BE2C (cell line): ENCODE data around the gene CPEB4.

Experiments used
- DNase-seq: peaks from one replicate; pipeline ENCODE4 v3.0.0-alpha.2; 2020
- H3K27me3 ChIP-seq: fragments of 250-450 bp; sonication (Bioruptor Pico); 2 replicates; pipeline ENCODE4 v1.5.1; 2020; ENCODE audit warnings: mild to moderate bottlenecking
- H3K36me3 ChIP-seq: fragments of 250-450 bp; sonication (Bioruptor Pico); 2 replicates; pipeline ENCODE4 v1.5.1; 2020; ENCODE audit warnings: mild to moderate bottlenecking
- H3K4me1 ChIP-seq: fragments of 250-450 bp; sonication (Bioruptor Pico); 2 replicates; pipeline ENCODE4 v1.5.1; 2020
- H3K4me3 ChIP-seq: 2 replicates; pipeline ENCODE4 v1.5.1; 2011; ENCODE audit warnings: low read depth, low read length
- H3K9me3 ChIP-seq: fragments of 250-450 bp; sonication (Bioruptor Pico); 2 replicates; pipeline ENCODE4 v1.5.1; 2020
- TF ChIP-seq, protein P1 (sequence below): IDR thresholded peaks from 2 replicates; pipeline ENCODE4 v1.5.1; 2012; ENCODE audit warnings: mild to moderate bottlenecking, low read depth, low read length

The CPEB4 gene

DNA sequence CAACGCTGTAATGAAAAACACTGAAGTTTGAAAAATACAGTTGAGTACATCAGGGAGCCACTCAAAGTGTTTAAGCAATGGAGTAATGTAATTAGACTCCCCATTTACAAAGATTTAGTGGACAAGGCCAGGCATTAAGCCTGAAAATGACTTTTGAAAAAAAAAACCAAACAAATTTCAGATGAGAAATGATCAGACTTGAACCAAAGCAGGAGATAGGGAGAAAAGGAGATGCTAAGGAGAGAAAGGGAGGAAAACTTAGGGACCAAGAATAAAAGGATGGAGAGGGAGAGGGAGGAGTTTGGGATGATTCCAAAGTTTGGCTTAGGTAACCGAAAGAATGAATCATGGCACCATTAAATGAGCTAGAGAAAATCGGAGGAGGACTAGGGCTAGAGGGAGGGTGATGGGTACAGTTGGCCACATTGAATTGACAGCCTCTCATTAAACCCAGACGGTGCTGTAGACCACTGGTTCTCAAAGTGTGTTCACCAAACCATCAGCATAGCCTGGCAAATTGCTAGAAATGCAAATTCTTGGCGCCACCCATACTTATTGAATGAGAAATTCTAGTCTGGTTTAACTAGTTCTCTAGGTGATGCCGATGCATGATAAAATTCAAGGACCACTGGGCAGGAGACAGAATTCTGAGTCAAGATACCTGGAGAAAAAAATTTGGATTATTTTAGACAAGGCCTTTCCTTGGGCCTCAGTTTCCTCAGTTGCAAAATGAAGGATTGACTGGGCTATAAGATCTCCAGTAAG, 6.2 kb upstream of the CPEB4 start:
- Histone ChIP-seq H3K27me3 (no peaks in the 10 kb centered on the region), H3K4me1 (peaks cover 9% of the 10 kb centered on the region), H3K36me3 (no peaks in the 10 kb centered on the region), H3K9me3 (no peaks in the 10 kb centered on the region), H3K4me3 (no peak overlapping the region)
- TF ChIP-seq, protein P1, sequence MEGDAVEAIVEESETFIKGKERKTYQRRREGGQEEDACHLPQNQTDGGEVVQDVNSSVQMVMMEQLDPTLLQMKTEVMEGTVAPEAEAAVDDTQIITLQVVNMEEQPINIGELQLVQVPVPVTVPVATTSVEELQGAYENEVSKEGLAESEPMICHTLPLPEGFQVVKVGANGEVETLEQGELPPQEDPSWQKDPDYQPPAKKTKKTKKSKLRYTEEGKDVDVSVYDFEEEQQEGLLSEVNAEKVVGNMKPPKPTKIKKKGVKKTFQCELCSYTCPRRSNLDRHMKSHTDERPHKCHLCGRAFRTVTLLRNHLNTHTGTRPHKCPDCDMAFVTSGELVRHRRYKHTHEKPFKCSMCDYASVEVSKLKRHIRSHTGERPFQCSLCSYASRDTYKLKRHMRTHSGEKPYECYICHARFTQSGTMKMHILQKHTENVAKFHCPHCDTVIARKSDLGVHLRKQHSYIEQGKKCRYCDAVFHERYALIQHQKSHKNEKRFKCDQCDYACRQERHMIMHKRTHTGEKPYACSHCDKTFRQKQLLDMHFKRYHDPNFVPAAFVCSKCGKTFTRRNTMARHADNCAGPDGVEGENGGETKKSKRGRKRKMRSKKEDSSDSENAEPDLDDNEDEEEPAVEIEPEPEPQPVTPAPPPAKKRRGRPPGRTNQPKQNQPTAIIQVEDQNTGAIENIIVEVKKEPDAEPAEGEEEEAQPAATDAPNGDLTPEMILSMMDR: no peak
- no peak for DNase-seq

DNA sequence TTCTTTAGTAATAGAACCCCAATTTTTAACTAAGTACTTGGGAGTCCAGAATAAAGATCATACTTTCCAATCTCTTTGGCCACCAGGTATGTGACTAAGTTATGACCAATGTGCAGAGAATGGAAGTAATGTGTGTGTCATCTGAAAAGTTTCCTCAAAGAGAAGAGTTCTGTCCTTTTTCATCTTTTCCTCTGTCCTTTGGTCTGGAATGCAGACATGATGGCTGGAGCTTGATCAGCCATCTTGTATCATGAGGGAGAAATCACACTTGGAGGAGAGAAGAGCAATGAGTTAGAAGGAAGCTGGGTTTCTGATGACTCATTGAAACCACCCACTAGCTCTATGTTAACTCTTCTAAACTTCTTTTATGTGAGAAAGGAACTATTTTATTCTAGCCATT, 5.5 kb upstream of the CPEB4 start:
- DNase-seq: no peak
- Histone ChIP-seq H3K36me3 (no peaks in the 10 kb centered on the region), H3K27me3 (no peaks in the 10 kb centered on the region), H3K9me3 (no peaks in the 10 kb centered on the region), H3K4me1 (peaks cover 13% of the 10 kb centered on the region), H3K4me3 (no peak overlapping the region)
- TF ChIP-seq, protein P1: no peak

DNA sequence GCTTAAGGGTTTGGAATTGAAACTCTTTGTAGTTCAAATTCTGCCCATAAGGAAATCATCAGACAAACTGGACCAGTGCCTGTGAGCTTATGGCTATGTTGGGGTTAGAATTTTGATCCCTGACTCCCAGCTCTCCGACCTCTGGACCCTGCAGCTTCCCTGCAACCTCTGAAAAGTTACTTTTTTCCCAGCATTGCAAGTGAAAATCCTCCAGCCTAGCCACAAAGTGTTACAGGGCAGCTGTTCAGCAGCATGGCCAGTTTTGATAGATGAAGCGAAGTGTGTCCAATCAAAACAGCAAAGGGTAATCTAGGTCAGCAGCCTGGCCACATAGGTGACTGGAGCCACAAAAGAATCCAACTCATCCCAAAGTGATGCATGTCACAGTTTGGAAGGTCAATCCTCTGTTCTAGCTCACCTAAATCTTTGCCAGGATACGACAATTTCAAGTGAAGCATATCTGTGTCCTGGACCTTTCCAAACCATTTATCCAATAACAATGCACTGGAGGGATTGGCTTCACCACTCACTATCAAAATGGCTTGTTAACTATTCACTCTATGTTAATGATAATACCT, 4.7 kb upstream of the CPEB4 start:
- Histone ChIP-seq H3K4me3 (no peak overlapping the region), H3K4me1 (peaks cover 13% of the 10 kb centered on the region), H3K36me3 (no peaks in the 10 kb centered on the region), H3K27me3 (no peaks in the 10 kb centered on the region), H3K9me3 (no peaks in the 10 kb centered on the region)
- TF ChIP-seq, protein P1: no peak
- DNase-seq: no peak

DNA sequence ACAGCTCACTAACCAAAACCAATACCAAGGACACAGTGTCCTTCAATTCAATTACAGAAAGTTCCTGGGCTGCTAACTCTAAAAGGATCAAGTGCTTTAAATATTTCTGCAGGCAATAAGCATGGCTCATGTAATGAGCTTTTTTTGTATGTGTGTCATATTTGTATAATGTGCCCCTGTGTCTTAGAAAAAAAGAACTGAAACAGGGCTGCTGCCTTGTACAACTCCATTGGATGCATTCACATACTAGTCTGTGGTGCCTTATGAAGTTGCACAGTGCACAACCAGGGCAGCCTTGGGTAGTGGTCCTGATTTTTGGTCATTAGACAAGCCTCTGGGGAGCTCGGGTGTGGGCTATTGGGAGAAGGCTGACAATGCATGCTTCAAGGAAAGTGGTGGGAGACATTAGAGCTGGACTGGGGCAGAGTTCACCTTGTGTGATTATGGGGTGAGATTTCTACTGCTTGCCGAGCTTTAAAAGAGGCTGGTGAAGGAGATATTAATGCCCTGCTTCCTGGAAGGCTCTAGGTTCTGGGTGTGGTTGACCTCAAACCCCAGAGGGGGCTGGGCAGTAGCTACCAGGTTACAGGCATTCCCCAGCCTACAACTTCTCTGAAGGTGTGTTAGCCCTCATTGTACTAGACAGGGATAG, 3.6 kb upstream of the CPEB4 start:
- H3K9me3 ChIP-seq: no peaks in the 10 kb centered on the region
- no peaks in the 10 kb centered on the region for H3K27me3 ChIP-seq
- TF ChIP-seq, protein P1: no peak
- no peaks in the 10 kb centered on the region for H3K36me3 ChIP-seq
- DNase-seq: no peak
- H3K4me1 ChIP-seq: peaks cover 5% of the 10 kb centered on the region; the same call in 1 of the 2 replicates
- no peak overlapping the region for H3K4me3 ChIP-seq

DNA sequence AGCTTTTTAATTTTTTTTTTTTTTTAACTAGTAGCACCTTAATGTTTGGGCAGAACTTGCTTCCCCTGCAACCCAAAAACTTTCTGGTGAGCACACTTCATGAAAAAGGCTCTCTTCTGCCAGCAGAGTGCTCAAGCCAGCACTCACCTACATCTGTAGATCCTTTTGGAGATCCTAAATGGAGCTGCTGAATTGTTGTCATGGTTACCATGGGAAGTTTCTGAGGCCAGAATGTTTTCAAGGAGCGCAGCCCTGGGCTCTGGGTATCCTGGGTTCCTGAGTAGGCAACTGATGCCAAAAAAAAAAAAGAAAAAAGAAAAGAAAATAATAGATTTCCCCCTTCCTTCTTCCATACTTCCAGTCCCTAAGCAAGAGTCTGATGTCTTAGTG, 3.1 kb upstream of the CPEB4 start:
- TF ChIP-seq, protein P1: no peak
- H3K4me3 ChIP-seq: no peak overlapping the region
- H3K9me3 ChIP-seq: no peaks in the 10 kb centered on the region
- no peaks in the 10 kb centered on the region for H3K27me3 ChIP-seq
- H3K4me1 ChIP-seq: peaks cover 4% of the 10 kb centered on the region; the same call in 1 of the 2 replicates
- DNase-seq: no peak
- no peaks in the 10 kb centered on the region for H3K36me3 ChIP-seq

DNA sequence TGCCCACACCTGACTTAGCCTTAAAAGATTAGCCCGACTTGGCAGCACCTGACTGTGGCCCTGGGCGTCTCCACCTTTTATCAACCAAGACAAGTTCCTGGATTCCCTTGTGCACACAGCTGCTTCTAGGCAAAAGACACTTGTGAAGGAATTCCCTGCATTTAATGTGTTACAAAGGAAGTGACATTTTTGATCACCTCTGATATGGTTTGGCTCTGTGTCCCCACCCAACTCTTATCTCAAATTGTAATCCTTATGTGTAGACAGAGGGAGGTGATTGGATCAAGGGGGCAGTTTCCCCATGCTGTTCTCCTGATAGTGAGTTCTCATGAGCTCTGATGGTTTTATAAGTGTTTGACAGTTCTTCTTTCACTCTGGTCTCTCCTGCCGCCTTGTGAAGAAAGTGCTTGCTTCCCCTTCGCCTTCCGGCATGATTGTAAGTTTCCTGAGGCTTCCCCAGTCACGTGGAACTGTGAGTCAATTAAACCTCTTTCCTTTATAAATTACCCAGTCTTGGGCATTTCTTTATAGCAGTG, 2.6 kb upstream of the CPEB4 start:
- DNase-seq: no peak
- Histone ChIP-seq H3K4me1 (peaks cover 4% of the 10 kb centered on the region; the same call in 1 of the 2 replicates), H3K36me3 (no peaks in the 10 kb centered on the region), H3K27me3 (no peaks in the 10 kb centered on the region), H3K4me3 (no peak overlapping the region), H3K9me3 (no peaks in the 10 kb centered on the region)
- TF ChIP-seq, protein P1: no peak
